Brain microvascular endothelial cell (primary cell): Measurements from ENCODE around the gene INSYN2B.

ENCODE experiments used
- DNase-seq: peaks from one replicate; pipeline ENCODE4 v3.0.0-alpha.2; 2020
- H3K27ac ChIP-seq: fragments of 250-450 bp; sonication (Bioruptor Pico); 2 replicates; pipeline ENCODE4 v1.5.1; 2020; ENCODE audit warnings: mild to moderate bottlenecking, moderate library complexity
- H3K27me3 ChIP-seq: fragments of 250-450 bp; sonication (Bioruptor Pico); replicated peaks from 2 replicates; pipeline ENCODE4 v1.5.1; 2020; ENCODE audit warnings: mild to moderate bottlenecking
- H3K36me3 ChIP-seq: fragments of 250-450 bp; sonication (Bioruptor Pico); replicated peaks from 2 replicates; pipeline ENCODE4 v1.5.1; 2020; ENCODE audit warnings: mild to moderate bottlenecking
- H3K4me3 ChIP-seq: 2 replicates; pipeline ENCODE4 v1.5.1; 2011; ENCODE audit warnings: low read depth, mild to moderate bottlenecking, control low read depth, low read length, moderate library complexity
- CTCF ChIP-seq: IDR thresholded peaks from 2 replicates; pipeline ENCODE4 v1.5.1; 2011; ENCODE audit warnings: low read depth, mild to moderate bottlenecking, moderate library complexity, low read length, control low read depth, inconsistent platforms; ENCODE audit errors: missing control alignments
- in situ Hi-C: cut with HindIII; loops from 2 replicates; pipeline ENCODE4 v1.10.0; 2017; ENCODE audit warnings: low sequenced_read_pairs, low pct_ligation_motif_present

Gene INSYN2B

GRCh38 chr5:169886677-169887076 is 93.6 kb downstream of the INSYN2B start:
- no peak overlapping the region for H3K4me3 ChIP-seq
- in situ Hi-C loops, result no loop called here
- H3K27me3 ChIP-seq, result no peaks in the 10 kb centered on the region
- no peaks in the 10 kb centered on the region for H3K36me3 ChIP-seq
- TF ChIP-seq CTCF, result no peak
- no peak for DNase-seq
- no peak overlapping the region for H3K27ac ChIP-seq

GRCh38 chr5:169886033-169886432 is 94.3 kb downstream of the INSYN2B start:
- Histone ChIP-seq H3K27me3 (no peaks in the 10 kb centered on the region), H3K36me3 (no peaks in the 10 kb centered on the region), H3K4me3 (no peak overlapping the region), H3K27ac (no peak overlapping the region)
- no peak for TF ChIP-seq CTCF
- in situ Hi-C loops, result no loop called here
- no peak for DNase-seq

DNA sequence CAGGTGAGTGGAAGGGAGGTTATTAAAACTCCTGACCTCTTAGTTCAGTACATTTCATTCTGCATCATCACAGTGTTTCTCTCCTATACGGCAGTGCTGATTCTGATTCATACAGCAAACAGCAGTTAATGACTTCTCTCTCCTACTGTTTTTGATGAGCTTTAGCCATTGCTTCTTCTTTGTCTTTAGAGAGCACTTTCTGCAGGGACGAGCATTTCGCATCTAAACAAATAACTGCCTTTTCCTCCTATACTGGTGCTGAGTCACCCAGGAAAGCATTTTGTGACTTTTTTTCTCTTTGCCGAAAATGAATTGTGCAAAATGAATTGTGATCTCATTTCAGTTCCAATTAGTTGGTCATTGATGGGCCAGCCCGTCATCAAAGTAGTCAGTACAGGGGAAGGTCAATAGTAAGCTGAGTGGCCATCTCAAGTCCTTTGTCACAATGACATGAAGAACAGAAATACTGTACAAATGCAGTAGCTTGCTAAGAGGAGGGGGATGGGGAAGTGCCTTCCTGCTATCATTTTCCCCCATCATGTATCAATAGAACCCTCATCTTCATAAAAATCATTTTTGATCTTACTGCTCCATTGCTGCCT is 98.5 kb downstream of the INSYN2B start:
- Histone ChIP-seq H3K27me3 (no peaks in the 10 kb centered on the region), H3K36me3 (no peaks in the 10 kb centered on the region), H3K27ac (no peak overlapping the region), H3K4me3 (no peak overlapping the region)
- no peak for TF ChIP-seq CTCF
- in situ Hi-C loops, result no loop called here
- no peak for DNase-seq

DNA sequence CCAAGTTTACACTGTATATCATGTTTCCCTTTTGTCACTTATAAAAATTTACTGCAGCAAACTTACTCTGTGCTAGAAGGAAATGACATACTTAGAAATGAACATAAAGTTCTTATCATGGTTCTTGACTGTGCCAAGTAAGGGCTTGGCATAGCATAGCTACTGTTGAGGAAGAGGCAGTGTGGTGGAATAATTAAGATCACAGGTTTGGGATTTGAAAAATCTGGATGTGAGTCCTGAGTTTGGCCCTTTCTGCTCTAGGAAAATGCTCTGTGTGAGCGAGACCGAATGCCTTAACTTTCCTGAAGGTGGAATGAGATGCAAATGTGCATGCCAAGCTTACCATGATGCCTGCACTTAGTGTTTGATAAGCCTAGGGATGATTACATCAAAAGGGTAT is 99.5 kb downstream of the INSYN2B start:
- Histone ChIP-seq H3K27ac (no peak overlapping the region), H3K36me3 (no peaks in the 10 kb centered on the region), H3K4me3 (no peak overlapping the region), H3K27me3 (no peaks in the 10 kb centered on the region)
- DNase-seq, result no peak
- TF ChIP-seq CTCF, result no peak
- in situ Hi-C loops, result no loop called here

GRCh38 chr5:169880012-169880663 is 100.2 kb downstream of the INSYN2B start:
- H3K36me3 ChIP-seq, result no peaks in the 10 kb centered on the region
- TF ChIP-seq CTCF, result no peak
- no peak for DNase-seq
- H3K27me3 ChIP-seq, result no peaks in the 10 kb centered on the region
- in situ Hi-C loops, result no loop called here
- H3K27ac ChIP-seq, result no peak overlapping the region
- no peak overlapping the region for H3K4me3 ChIP-seq

DNA sequence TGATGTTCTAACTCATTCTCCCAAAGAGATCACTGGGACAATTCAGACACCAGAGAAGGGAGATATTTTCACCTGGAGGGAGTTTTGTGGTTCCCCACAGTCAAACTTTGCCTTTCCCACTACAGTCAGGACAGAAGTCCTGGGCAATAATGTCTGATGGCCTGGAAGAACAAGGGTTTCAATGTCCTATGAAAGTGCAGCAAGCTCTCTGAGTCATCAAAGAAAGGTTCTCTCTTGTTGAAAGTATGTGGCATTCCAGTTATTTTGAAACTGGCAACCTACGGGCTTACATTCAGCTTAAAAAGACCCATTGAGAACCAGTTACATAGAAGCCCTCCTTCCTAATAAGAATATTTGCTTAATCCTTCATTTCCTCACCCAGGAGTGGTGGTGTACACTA is 103.9 kb downstream of the INSYN2B start:
- no peaks in the 10 kb centered on the region for H3K36me3 ChIP-seq
- DNase-seq, result no peak
- no peak for TF ChIP-seq CTCF
- in situ Hi-C loops, result no loop called here
- no peaks in the 10 kb centered on the region for H3K27me3 ChIP-seq
- H3K4me3 ChIP-seq, result no peak overlapping the region
- H3K27ac ChIP-seq, result no peak overlapping the region
